Uterus (tissue), 4 donors: Measurements from ENCODE around the gene OTP. TPM values are rescaled to one million over a fixed set of nuclear protein-coding genes. Genes with fewer than 3 reads are reported as not detected.
"Not testable (repeated sequence)": the region's sequence is repeated elsewhere in the genome, so short reads cannot be mapped to it uniquely, and the experiment has no call there.

ENCODE experiments used
- DNase-seq, 2 donors: peaks; one replicate each; pipeline ENCODE4 v3.0.0-alpha.2; 2019 to 2020
- H3K27ac ChIP-seq, 2 donors: fragments of 200-600 bp; sonication (generic); 1 replicate in 1 of 2; 2 replicates in 1 of 2; pipeline ENCODE4 v1.5.1; 2016 to 2018
- H3K27me3 ChIP-seq, 2 donors: fragments of 200-600 bp; sonication (generic); one replicate each; pipeline ENCODE4 v1.5.1; 2018 to 2019; ENCODE audit warnings: control low read depth in 1 of 2
- H3K36me3 ChIP-seq, 2 donors: fragments of 200-600 bp; sonication (generic); one replicate each; pipeline ENCODE4 v1.5.1; 2019; ENCODE audit warnings: control low read depth in 1 of 2
- H3K4me1 ChIP-seq, 2 donors: fragments of 200-600 bp; sonication (generic); one replicate each; pipeline ENCODE4 v1.5.1; 2018 to 2019; ENCODE audit warnings: control low read depth in 1 of 2
- H3K4me3 ChIP-seq, 2 donors: fragments of 200-600 bp; sonication (generic); 1 replicate in 1 of 2; 2 replicates in 1 of 2; pipeline ENCODE4 v1.5.1; 2018 to 2019; ENCODE audit warnings: mild to moderate bottlenecking in 1 of 2
- H3K9me3 ChIP-seq, 2 donors: fragments of 200-600 bp; sonication (generic); one replicate each; pipeline ENCODE4 v1.5.1; 2019; ENCODE audit warnings: control low read depth in 1 of 2
- CTCF ChIP-seq, 4 experiments: fragments of 200-600 bp in 2 of 4; fragments of 450-650 bp in 2 of 4; sonication (generic) in 2 of 4; IDR thresholded peaks; one replicate each; pipeline ENCODE4 v1.5.1; 2016 to 2019; ENCODE audit warnings: antibody characterized with exemption in 4 of 4, mild to moderate bottlenecking in 2 of 4, moderate library complexity in 1 of 4
- POLR2A ChIP-seq, 2 donors: fragments of 450-650 bp; IDR thresholded peaks; one replicate each; pipeline ENCODE4 v1.6.1; 2016; ENCODE audit warnings: antibody characterized with exemption in 2 of 2, mild to moderate bottlenecking in 1 of 2, moderate library complexity in 1 of 2
- intact Hi-C: fragments of 100-400 bp; cut with DNase I; formaldehyde crosslinking; loops from one replicate; pipeline ENCODE4 v1.15.1; 2023; ENCODE audit warnings: low total_unique reads
- total RNA-seq, 4 donors: library from RNA; depleted of rRNA in 3 of 4; stranded (reverse); fragments of >200 nt in 3 of 4; gene quantifications; one replicate each; pipeline versions ENCODE4 v1.1.0 to v1.2.4, GENCODE V29; 2014 to 2023
- donor health status: DM: yes; HTN: yes; CAD: no.

Gene OTP
- total RNA-seq, 4 donors from 2014 or later: not detected

GRCh38 chr5:77606279-77606678, 32.2 kb downstream of the OTP start:
- DNase-seq: no peak
- no peak overlapping the region for H3K27ac ChIP-seq
- H3K4me3 ChIP-seq: no peak overlapping the region
- TF ChIP-seq POLR2A (IDR thresholded peaks at IDR 0.05) (no peak), CTCF (IDR thresholded peaks at IDR 0.05) (no peak)
- H3K27me3 ChIP-seq: no peaks in the 10 kb centered on the region
- no peaks in the 10 kb centered on the region for H3K36me3 ChIP-seq
- intact Hi-C loops: no loop called here
- H3K9me3 ChIP-seq: no peaks in the 10 kb centered on the region
- H3K4me1 ChIP-seq: no peaks in the 10 kb centered on the region

DNA sequence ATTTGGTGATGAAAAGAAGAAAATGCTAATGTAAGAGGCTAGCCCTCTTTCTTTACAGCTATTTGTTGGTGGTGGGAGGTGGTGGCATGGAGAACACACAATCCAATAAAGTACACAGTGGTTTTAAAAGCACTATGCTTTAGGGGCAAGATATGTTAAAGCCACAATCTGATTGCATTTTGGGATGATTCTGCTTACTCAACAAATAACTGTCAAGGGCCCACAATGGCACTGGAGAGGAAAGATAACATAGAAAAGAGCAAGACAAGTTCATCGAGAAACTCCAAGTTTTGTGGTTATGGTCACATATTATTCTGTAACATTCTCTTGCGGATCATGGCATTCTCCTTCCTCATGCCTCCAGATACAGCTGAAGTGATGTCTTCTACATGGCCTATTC, 38.8 kb downstream of the OTP start:
- no peaks in the 10 kb centered on the region for H3K9me3 ChIP-seq
- TF ChIP-seq POLR2A (IDR thresholded peaks at IDR 0.05) (no peak), CTCF (IDR thresholded peaks at IDR 0.05) (no peak)
- intact Hi-C loops: no loop called here
- H3K27ac ChIP-seq: no peak overlapping the region
- no peak overlapping the region for H3K4me3 ChIP-seq
- no peaks in the 10 kb centered on the region for H3K36me3 ChIP-seq
- no peaks in the 10 kb centered on the region for H3K27me3 ChIP-seq
- H3K4me1 ChIP-seq: no peaks in the 10 kb centered on the region
- no peak for DNase-seq

- TF ChIP-seq POLR2A (IDR thresholded peaks at IDR 0.05) (no peak), CTCF (IDR thresholded peaks at IDR 0.05) (no peak)
- H3K4me1 ChIP-seq: no peaks in the 10 kb centered on the region
- no peaks in the 10 kb centered on the region for H3K9me3 ChIP-seq
- H3K27ac ChIP-seq: no peak overlapping the region
- intact Hi-C loops: no loop called here
- H3K36me3 ChIP-seq: no peaks in the 10 kb centered on the region
- no peaks in the 10 kb centered on the region for H3K27me3 ChIP-seq
- DNase-seq: no peak
- H3K4me3 ChIP-seq: no peak overlapping the region
Observed at GRCh38 chr5:77590347-77590746, 48.2 kb downstream of the OTP start.

DNA sequence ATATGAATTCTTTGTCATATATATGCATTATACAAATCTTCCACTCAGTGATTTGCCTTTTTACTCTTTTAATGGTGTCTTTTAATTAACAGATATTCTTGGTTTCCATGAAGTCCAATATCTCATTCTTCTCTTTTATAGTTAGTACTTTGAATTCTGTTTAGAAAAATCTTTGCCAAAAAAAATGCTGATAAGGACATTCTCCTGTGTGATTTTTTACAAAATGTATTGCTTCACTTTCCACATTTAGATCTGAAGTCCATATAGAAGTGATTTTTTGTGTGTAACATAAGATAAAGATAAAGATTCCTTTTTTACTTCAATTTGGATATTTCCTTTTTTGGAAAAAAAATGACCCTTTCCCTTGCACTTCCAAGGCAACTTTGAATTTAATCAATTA, 50.3 kb downstream of the OTP start:
- H3K9me3 ChIP-seq: no peaks in the 10 kb centered on the region
- H3K4me3 ChIP-seq: no peak overlapping the region
- no peaks in the 10 kb centered on the region for H3K4me1 ChIP-seq
- no peak for TF ChIP-seq POLR2A (IDR thresholded peaks at IDR 0.05)
- no peak for TF ChIP-seq CTCF (IDR thresholded peaks at IDR 0.05)
- H3K27me3 ChIP-seq: no peaks in the 10 kb centered on the region
- intact Hi-C loops: no loop called here
- H3K36me3 ChIP-seq: no peaks in the 10 kb centered on the region
- DNase-seq: no peak
- no peak overlapping the region for H3K27ac ChIP-seq

DNA sequence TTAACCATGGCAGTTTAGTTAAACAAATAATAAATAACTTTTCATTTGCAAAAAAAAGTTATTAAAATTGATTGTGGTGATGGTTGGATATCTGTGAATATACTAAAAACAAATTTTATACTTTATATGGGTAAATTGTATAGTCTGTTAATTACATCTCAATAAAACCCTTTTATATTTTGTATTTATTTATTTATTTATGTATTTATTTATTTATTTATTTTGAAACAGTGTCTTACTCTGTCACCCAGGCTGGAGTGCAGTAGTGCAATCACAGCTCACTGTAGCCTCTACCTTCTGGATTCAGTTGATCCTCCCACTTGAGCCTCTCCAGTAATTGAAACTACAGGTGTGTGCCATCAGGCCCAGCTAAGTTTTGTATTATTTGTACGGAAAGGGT, 52.4 kb downstream of the OTP start:
- intact Hi-C loops: no loop called here
- Histone ChIP-seq H3K27me3 (no peaks in the 10 kb centered on the region), H3K4me1 (no peaks in the 10 kb centered on the region), H3K4me3 (no peak overlapping the region), H3K9me3 (no peaks in the 10 kb centered on the region), H3K27ac (no peak overlapping the region), H3K36me3 (no peaks in the 10 kb centered on the region)
- no peak for TF ChIP-seq CTCF (IDR thresholded peaks at IDR 0.05)
- TF ChIP-seq POLR2A (IDR thresholded peaks at IDR 0.05): no peak
- DNase-seq: no peak

GRCh38 chr5:77582143-77582542, 56.4 kb downstream of the OTP start:
- H3K4me1 ChIP-seq, DNase-seq, H3K36me3 ChIP-seq, H3K27ac ChIP-seq, H3K27me3 ChIP-seq, H3K9me3 ChIP-seq, intact Hi-C loops, H3K4me3 ChIP-seq: not testable (repeated sequence)
